ENCODE measurements around the gene AUTS2.

The AUTS2 gene

GRCh38 chr7:70654146-70654545 lies 1055.9 kb downstream of the AUTS2 start:
- H3K9me3 ChIP-seq (ENCODE audit: insufficient read depth, low read length): no peaks in the 10 kb centered on the region
- DNase-seq (ENCODE audit: low read depth, low spot score): no peak
- H3K4me1 ChIP-seq (ENCODE audit: insufficient read depth, insufficient read length): no peaks in the 10 kb centered on the region
- TF ChIP-seq YY1 (IDR thresholded peaks at IDR 0.05; ENCODE audit: insufficient read depth, insufficient read length): no peak
- no peak for TF ChIP-seq SUZ12 (IDR thresholded peaks at IDR 0.05; ENCODE audit: extremely low read depth, insufficient read depth, insufficient read length)
- TF ChIP-seq ZNF274 (IDR thresholded peaks at IDR 0.05; ENCODE audit: low read depth, low read length): no peak
- no peaks in the 10 kb centered on the region for H3K27me3 ChIP-seq (ENCODE audit: insufficient read depth, insufficient read length)
- H3K36me3 ChIP-seq (ENCODE audit: insufficient read depth, insufficient read length, low read length): no peaks in the 10 kb centered on the region
- no peak overlapping the region for H3K9ac ChIP-seq (ENCODE audit: insufficient read length, low read depth)
- H3K4me3 ChIP-seq (ENCODE audit: insufficient read length, low read depth): no peak overlapping the region

- no peaks in the 10 kb centered on the region for H3K36me3 ChIP-seq (ENCODE audit: insufficient read depth, insufficient read length, low read length)
- H3K9ac ChIP-seq (ENCODE audit: insufficient read length, low read depth): no peak overlapping the region
- H3K9me3 ChIP-seq (ENCODE audit: insufficient read depth, low read length): no peaks in the 10 kb centered on the region
- H3K4me3 ChIP-seq (ENCODE audit: insufficient read length, low read depth): no peak overlapping the region
- H3K27me3 ChIP-seq (ENCODE audit: insufficient read depth, insufficient read length): no peaks in the 10 kb centered on the region
- no peaks in the 10 kb centered on the region for H3K4me1 ChIP-seq (ENCODE audit: insufficient read depth, insufficient read length)
- no peak for TF ChIP-seq YY1 (IDR thresholded peaks at IDR 0.05; ENCODE audit: insufficient read depth, insufficient read length)
- TF ChIP-seq ZNF274 (IDR thresholded peaks at IDR 0.05; ENCODE audit: low read depth, low read length): no peak
- TF ChIP-seq SUZ12 (IDR thresholded peaks at IDR 0.05; ENCODE audit: extremely low read depth, insufficient read depth, insufficient read length): no peak
- DNase-seq (ENCODE audit: low read depth, low spot score): no peak
These were observed 1056.7 kb downstream of the AUTS2 start for GRCh38 chr7:70654979-70655378.

DNA sequence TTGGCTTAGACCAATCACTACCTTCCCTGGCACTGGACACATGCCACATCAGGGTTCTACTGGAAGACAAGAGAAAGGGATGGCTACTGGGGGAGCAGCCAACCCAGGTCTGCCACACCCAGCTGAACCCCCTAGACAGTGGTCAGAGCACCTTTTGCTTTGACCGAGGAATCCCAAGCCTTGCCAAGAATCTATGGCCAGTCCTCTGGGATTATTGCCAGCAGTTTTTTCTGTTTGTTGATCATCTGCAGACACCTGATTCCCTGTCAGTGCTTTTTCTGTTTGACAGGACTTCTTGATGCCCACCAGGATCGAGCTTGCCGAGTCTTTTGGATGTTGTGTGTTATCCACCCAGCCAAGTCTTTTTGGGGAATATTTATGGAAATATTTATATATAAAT lies 1057.4 kb downstream of the AUTS2 start:
- H3K9ac ChIP-seq (ENCODE audit: insufficient read length, low read depth): no peak overlapping the region
- no peaks in the 10 kb centered on the region for H3K9me3 ChIP-seq (ENCODE audit: insufficient read depth, low read length)
- no peaks in the 10 kb centered on the region for H3K36me3 ChIP-seq (ENCODE audit: insufficient read depth, insufficient read length, low read length)
- H3K27me3 ChIP-seq (ENCODE audit: insufficient read depth, insufficient read length): no peaks in the 10 kb centered on the region
- TF ChIP-seq SUZ12 (IDR thresholded peaks at IDR 0.05; ENCODE audit: extremely low read depth, insufficient read depth, insufficient read length) (no peak), ZNF274 (IDR thresholded peaks at IDR 0.05; ENCODE audit: low read depth, low read length) (no peak), YY1 (IDR thresholded peaks at IDR 0.05; ENCODE audit: insufficient read depth, insufficient read length) (no peak)
- no peaks in the 10 kb centered on the region for H3K4me1 ChIP-seq (ENCODE audit: insufficient read depth, insufficient read length)
- H3K4me3 ChIP-seq (ENCODE audit: insufficient read length, low read depth): no peak overlapping the region
- DNase-seq (ENCODE audit: low read depth, low spot score): no peak

DNA sequence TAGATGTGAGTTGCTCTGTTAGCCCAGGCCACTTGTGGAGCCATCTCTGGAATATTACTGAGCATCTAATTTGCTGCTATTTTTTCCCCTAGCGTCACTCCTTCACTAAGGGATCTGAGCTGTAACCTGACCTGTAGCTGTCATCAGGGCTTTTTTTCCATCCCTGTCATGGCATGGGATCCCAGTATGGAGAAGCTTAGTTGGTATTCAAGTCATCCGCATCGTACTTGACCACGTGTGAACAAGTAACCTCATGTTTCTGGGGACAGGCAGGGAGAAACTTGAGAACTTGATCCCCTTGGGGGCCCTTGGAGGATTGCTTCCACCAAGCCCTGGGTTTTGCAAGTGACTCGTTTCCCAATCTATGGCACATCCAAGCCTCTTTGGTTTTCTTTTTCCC lies 1059.3 kb downstream of the AUTS2 start:
- Histone ChIP-seq H3K27me3 (ENCODE audit: insufficient read depth, insufficient read length) (no peaks in the 10 kb centered on the region), H3K4me3 (ENCODE audit: insufficient read length, low read depth) (no peak overlapping the region), H3K4me1 (ENCODE audit: insufficient read depth, insufficient read length) (no peaks in the 10 kb centered on the region), H3K9me3 (ENCODE audit: insufficient read depth, low read length) (no peaks in the 10 kb centered on the region), H3K36me3 (ENCODE audit: insufficient read depth, insufficient read length, low read length) (no peaks in the 10 kb centered on the region), H3K9ac (ENCODE audit: insufficient read length, low read depth) (no peak overlapping the region)
- DNase-seq (ENCODE audit: low read depth, low spot score): no peak
- TF ChIP-seq SUZ12 (IDR thresholded peaks at IDR 0.05; ENCODE audit: extremely low read depth, insufficient read depth, insufficient read length): no peak

GRCh38 chr7:70657989-70658632 lies 1059.8 kb downstream of the AUTS2 start:
- H3K9ac ChIP-seq (ENCODE audit: insufficient read length, low read depth): no peak overlapping the region
- TF ChIP-seq ZNF274 (IDR thresholded peaks at IDR 0.05; ENCODE audit: low read depth, low read length): no peak
- no peak for TF ChIP-seq YY1 (IDR thresholded peaks at IDR 0.05; ENCODE audit: insufficient read depth, insufficient read length)
- no peak for TF ChIP-seq SUZ12 (IDR thresholded peaks at IDR 0.05; ENCODE audit: extremely low read depth, insufficient read depth, insufficient read length)
- H3K4me3 ChIP-seq (ENCODE audit: insufficient read length, low read depth): no peak overlapping the region
- H3K4me1 ChIP-seq (ENCODE audit: insufficient read depth, insufficient read length): no peaks in the 10 kb centered on the region
- no peak for DNase-seq (ENCODE audit: low read depth, low spot score)
- H3K27me3 ChIP-seq (ENCODE audit: insufficient read depth, insufficient read length): no peaks in the 10 kb centered on the region
- H3K9me3 ChIP-seq (ENCODE audit: insufficient read depth, low read length): no peaks in the 10 kb centered on the region
- H3K36me3 ChIP-seq (ENCODE audit: insufficient read depth, insufficient read length, low read length): no peaks in the 10 kb centered on the region

GRCh38 chr7:70659263-70659662 lies 1061.0 kb downstream of the AUTS2 start:
- Histone ChIP-seq H3K36me3 (ENCODE audit: insufficient read depth, insufficient read length, low read length) (no peaks in the 10 kb centered on the region), H3K9ac (ENCODE audit: insufficient read length, low read depth) (no peak overlapping the region), H3K4me3 (ENCODE audit: insufficient read length, low read depth) (no peak overlapping the region), H3K9me3 (ENCODE audit: insufficient read depth, low read length) (no peaks in the 10 kb centered on the region), H3K4me1 (ENCODE audit: insufficient read depth, insufficient read length) (no peaks in the 10 kb centered on the region), H3K27me3 (ENCODE audit: insufficient read depth, insufficient read length) (no peaks in the 10 kb centered on the region)
- TF ChIP-seq SUZ12 (IDR thresholded peaks at IDR 0.05; ENCODE audit: extremely low read depth, insufficient read depth, insufficient read length) (no peak), YY1 (IDR thresholded peaks at IDR 0.05; ENCODE audit: insufficient read depth, insufficient read length) (no peak), ZNF274 (IDR thresholded peaks at IDR 0.05; ENCODE audit: low read depth, low read length) (no peak)
- no peak for DNase-seq (ENCODE audit: low read depth, low spot score)

DNA sequence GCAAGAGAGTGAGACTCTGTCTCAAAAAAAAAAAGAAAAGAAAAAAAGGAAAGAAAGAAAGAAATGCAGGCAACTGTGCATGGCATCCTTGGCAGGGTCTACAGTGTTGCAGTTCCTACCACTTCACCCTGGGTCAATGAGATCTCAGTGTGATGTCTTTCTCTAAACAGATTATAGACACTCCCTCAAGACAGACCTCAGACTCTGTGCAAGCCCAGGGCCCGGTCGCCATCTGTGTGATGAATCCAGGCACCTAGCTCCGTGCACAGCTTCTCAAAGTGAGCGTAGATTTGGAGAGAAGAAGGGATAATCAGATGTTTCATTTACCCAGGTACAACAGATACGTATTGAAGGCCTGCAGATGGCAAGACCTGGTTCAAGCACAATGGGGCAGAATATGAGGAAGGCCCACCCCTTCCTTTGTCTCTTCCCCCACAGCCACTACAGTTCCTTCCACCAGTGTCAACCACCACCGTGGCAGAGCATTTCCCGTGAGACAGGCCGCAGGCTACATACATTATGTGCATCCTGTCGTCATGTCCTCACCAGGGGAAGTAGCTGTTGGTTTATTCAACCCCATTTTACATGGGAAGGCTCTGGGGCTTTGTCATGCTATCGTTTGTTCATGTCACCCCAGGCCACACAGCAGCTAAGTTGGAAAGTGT lies 1062.0 kb downstream of the AUTS2 start:
- Histone ChIP-seq H3K9me3 (ENCODE audit: insufficient read depth, low read length) (no peaks in the 10 kb centered on the region), H3K27me3 (ENCODE audit: insufficient read depth, insufficient read length) (no peaks in the 10 kb centered on the region), H3K4me3 (ENCODE audit: insufficient read length, low read depth) (no peak overlapping the region), H3K9ac (ENCODE audit: insufficient read length, low read depth) (no peak overlapping the region), H3K36me3 (ENCODE audit: insufficient read depth, insufficient read length, low read length) (no peaks in the 10 kb centered on the region), H3K4me1 (ENCODE audit: insufficient read depth, insufficient read length) (no peaks in the 10 kb centered on the region)
- TF ChIP-seq YY1 (IDR thresholded peaks at IDR 0.05; ENCODE audit: insufficient read depth, insufficient read length) (no peak), SUZ12 (IDR thresholded peaks at IDR 0.05; ENCODE audit: extremely low read depth, insufficient read depth, insufficient read length) (no peak), ZNF274 (IDR thresholded peaks at IDR 0.05; ENCODE audit: low read depth, low read length) (no peak)
- no peak for DNase-seq (ENCODE audit: low read depth, low spot score)
